GM13976 (cell line): ENCODE data around the gene PCSK6.
A peak's percentile ranks its signal among the peaks of the same experiment; 100 is the strongest.

Experiments
- DNase-seq: peaks from one replicate; pipeline ENCODE4 v3.0.0; 2012; ENCODE audit warnings: low spot score
- in situ Hi-C: fragments of 300-500 bp; cut with MboI; formaldehyde crosslinking; loops from one replicate; pipeline ENCODE4 v1.12.0; 2022; ENCODE audit warnings: low sequenced_read_pairs, mixed read lengths, inconsistent platforms; ENCODE audit not compliant: unreplicated experiment
- TF ChIP-seq, protein P1 (sequence below): IDR thresholded peaks from 2 replicates; pipeline ENCODE4 v1.5.1; 2012; ENCODE audit warnings: borderline replicate concordance, mild to moderate bottlenecking; ENCODE audit not compliant: insufficient read depth; ENCODE audit errors: extremely low read depth, missing control alignments, control extremely low read depth

The PCSK6 gene

DNA sequence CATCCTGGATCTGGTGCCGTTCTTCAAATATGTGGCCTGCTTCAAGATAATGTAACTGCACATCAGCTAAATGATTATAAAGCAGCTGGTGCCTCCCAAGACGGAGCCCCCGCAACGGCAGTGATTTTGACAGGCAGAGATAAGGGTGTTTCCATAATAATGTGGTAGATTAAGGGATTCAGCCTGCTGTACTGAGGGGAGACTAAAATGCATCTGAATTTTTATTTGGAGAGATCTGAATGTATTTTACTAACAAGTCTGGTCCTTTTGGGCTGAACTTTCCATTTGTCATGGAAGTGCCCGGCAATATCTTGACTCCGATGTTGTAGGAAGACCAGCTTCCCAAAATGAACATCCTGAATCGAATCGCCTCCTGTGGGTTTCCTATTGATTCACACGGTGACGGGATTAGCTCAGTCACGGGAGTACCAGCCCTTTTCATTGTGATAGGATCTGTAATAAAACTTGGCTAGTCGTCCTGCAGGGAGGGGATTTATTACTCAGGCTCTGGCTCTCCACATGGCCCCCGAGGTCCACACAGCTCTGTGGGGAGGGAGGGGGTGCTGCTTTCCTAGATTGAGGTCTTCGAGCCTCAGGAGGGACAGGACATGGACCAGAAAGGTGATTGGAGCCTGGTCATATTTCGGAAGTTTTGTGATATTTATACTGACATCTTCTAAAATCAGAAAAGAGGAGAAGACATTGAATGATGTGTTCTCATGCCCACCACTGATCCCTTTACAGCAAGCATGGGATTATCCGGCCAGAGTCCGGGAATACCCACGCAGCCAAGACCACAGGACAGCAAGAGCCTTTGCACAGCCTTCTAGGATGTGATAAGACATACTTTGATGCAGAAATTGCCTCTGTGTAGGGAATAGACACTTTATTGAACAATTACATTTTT lies 2.5 kb upstream of the PCSK6 start:
- in situ Hi-C loops, result loop anchor here (10.0 kb wide), 1 partner anchor 197 kb away; the partner anchor contains the start of gene SNRPA1
- no peak for DNase-seq
- TF ChIP-seq, protein P1, sequence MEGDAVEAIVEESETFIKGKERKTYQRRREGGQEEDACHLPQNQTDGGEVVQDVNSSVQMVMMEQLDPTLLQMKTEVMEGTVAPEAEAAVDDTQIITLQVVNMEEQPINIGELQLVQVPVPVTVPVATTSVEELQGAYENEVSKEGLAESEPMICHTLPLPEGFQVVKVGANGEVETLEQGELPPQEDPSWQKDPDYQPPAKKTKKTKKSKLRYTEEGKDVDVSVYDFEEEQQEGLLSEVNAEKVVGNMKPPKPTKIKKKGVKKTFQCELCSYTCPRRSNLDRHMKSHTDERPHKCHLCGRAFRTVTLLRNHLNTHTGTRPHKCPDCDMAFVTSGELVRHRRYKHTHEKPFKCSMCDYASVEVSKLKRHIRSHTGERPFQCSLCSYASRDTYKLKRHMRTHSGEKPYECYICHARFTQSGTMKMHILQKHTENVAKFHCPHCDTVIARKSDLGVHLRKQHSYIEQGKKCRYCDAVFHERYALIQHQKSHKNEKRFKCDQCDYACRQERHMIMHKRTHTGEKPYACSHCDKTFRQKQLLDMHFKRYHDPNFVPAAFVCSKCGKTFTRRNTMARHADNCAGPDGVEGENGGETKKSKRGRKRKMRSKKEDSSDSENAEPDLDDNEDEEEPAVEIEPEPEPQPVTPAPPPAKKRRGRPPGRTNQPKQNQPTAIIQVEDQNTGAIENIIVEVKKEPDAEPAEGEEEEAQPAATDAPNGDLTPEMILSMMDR, result no peak

DNA sequence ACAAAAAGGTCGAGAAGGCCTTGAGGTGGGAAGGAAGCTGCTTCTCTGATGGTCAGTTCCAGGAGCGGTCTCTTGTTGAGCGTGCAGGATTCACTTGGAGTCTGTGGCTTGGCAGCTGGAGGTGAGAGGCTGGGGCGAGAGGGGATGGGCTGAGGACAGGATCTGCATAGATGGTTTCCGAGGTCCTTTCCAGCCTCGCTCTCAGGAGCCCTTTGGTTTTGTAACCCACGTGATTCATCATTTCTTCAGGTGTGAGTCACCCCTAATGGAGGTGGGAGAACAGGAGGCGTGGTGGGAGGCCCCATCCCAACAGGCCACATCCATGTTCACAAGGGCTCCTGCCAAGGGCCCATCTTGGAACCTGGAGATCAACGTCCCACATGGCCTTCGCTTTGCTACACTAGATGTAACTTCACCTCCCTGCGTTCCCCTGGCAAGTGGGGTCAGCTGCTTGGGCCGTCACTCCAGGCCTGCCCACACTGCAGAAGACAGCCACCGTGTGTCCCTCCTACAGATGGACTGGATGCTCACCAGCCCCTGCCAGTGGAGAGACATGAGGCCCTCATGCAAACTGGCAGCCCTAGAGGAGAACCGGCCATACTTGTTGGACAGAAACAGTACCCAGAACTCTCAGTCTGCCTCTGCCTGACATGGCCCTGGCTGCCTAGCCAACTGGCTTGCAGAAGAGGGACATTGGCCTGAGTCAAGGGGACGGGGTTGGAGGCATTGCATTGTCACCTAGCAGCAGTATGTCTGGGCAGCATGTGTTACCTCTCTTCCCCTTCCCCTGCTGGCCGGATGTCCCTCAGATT lies 1.6 kb upstream of the PCSK6 start:
- in situ Hi-C loops, result loop anchor here (10.0 kb wide), 1 partner anchor 196 kb away; the partner anchor contains the start of gene SNRPA1
- TF ChIP-seq, protein P1, result no peak
- no peak for DNase-seq

DNA sequence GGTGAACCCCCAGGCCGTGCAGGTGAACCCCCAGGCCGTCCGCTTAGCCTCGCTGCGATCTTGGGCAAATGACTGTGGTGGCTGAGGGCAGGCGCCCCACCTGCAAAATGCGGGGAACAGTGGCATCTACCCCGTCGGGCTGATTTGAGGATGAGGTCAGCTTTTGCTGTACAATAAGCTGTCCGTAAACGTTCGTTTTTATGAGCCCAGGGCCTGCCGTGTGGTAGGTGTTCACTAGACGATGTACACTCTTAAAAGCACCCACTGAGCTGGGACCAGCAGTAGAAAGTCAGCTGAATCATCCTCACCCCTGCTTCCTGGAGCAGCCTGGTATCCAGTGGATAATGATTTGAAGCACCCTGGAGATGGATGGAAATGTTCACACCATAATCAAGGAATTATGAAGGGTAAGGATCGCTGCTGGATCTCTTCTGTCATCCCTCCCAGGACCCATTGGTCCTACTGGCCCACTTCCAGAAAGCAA lies 943 bp upstream of the PCSK6 start:
- DNase-seq, result no peak
- in situ Hi-C loops, result loop anchor here (10.0 kb wide), 1 partner anchor 196 kb away; the partner anchor contains the start of gene SNRPA1
- TF ChIP-seq, protein P1, result no peak

DNA sequence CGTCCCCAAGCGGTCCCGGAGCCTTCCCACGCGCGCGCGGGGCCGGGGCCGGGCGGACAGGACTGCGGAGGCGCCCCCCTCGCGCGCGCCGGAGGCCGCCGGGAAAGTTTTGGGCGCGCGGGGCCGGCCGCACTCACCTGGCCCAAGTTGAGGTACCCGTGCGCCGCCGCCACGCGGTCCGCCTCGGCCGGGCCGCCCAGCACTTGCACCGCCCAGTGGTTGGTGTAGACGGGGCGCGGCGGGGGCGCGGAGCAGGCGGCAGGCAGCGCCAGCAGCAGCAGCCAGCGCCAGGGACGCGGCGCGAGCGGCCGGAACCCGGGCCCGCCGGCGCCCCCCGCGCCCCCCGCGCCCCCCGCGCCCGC lies 289 bp downstream of the PCSK6 start:
- TF ChIP-seq, protein P1, result no peak
- in situ Hi-C loops, result no loop called here
- peak; percentile 72 for DNase-seq

DNA sequence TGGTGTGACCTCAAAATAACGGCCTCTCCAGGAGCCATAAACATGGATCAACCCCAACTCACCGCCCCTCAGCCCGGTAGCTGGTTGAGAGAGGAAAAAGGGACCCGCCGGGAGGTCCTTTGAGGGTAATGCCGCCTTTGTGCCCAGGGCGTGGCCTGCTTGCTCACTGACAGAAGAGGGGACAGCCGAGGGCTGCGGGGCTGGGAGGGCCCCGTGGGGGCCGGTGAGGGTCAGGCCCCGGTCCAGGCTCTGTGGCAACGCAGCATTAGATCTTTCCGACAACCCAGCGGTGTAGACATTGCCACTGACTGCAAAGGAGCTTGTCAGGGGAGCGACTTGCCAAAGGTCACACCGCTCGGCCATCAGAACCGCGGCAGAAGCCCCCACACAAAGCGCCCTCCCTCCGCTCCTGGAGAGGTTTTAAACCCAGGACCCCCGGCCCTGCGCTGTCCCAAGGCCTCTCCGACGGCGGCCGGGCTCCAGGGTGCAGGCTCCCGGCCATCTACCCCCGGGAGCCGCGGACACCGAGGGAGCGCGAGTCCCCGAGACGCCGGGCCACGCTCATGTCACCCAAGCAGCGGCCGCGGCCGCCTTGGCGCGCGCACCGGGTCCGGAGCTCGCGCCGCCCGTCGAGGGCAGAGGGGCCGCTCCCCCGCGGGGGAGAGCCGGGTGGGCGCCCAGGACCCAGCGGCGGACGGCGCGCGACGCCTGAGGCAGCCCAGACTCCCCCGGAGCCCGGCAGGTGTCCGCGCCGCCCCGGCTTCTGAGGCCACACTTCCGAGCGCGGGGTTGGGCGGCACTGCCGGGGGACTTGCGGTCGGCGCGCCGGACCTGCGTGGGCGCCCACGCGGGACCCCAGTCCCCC lies 975 bp downstream of the PCSK6 start:
- in situ Hi-C loops, result no loop called here
- TF ChIP-seq, protein P1, result no peak
- no peak for DNase-seq

DNA sequence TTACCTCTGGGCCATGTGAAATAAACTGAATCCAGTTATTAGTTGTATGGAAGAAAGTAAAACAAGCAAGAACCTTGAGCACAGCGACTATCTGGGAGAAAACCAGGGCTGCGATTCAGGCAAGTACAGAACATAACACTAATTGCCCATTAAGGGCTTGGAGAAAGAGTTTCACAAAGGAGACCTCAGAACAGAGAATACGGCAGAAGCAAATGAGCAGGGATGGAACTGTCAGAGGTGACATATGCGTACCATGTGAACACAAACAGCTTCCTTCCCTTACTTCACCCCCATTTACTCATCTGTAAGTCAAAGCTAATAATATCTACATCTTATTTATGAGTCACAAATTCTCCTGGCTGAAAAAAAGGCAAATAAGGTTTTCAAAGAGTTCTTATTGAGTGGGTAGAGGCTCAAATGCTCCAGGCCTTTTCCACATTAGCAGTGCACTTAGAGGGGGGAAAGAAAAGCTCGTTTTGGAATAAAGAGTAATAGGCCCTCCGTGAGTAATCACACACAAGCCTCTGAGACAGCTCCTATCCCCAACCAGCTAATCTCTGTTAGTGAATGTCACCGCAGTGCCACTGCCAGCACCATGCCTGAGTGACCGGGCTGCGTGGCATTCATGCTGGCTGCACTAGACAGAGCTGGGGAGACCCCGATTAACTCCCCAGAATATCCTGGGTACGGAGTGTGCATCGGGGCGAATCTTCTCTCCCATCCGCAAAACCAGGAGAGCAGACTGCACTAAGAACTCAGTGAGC lies 2.6 kb downstream of the PCSK6 start:
- TF ChIP-seq, protein P1, result no peak
- no peak for DNase-seq
- in situ Hi-C loops, result no loop called here
